Measurements from ENCODE around the gene KLHL36. TPM values are rescaled to one million over a fixed set of nuclear protein-coding genes. Genes with fewer than 3 reads are reported as not detected.

Gene KLHL36
- total and polyA plus RNA-seq, 9 of the 15 experiments (the other 6 are each of a cell fraction or from before 2014, with no cell fraction given) = 2.1 to 51.2 (median 18.5) TPM

- H3K36me3 ChIP-seq (ENCODE audit: control insufficient read depth, insufficient read depth, low read length) = peaks cover 30% of the 10 kb centered on the region; the same call in 2 of the 3 replicates
- peak overlapping the region; percentile 81 for H2AFZ ChIP-seq (ENCODE audit: low read depth, low read length)
- no TSS peak for BruUV-seq (replicated peaks)
- H3K9me3 ChIP-seq (replicated peaks; ENCODE audit: control insufficient read depth, insufficient read depth, low read depth, low read length) = no peaks in the 10 kb centered on the region
- H3K4me2 ChIP-seq (ENCODE audit: insufficient read depth, low read length) = peak overlapping the region; percentile 82
- ATAC-seq (peak; percentile 89), FAIRE-seq (no peak), DNase-seq (ENCODE audit: extremely low read depth in 1 of 4, low spot score in 3 of 4) (peak; percentile 66 to 95 (median 90))
- peak overlapping the region; percentile 68 for H3K4me3 ChIP-seq
- CTCF ChIA-PET (ENCODE audit: low intra/inter-chr PET ratio) = no interaction called here
- no peaks in the 10 kb centered on the region for H3K9me1 ChIP-seq (ENCODE audit: control insufficient read depth, insufficient read depth, low read length)
- H3K9ac ChIP-seq (ENCODE audit: insufficient read depth in 1 of 2, low read depth in 2 of 2, low read length in 2 of 2) = peak overlapping the region; percentile 77 to 93
- POLR2A ChIA-PET = interaction anchor here (1.0 to 1.5 kb wide), 6 partner anchors 10 to 81 kb away, joined by 3 to 4 read pairs (median 3); no protein-coding TSS in a partner anchor
- intact Hi-C loops (cut with micrococcal nuclease) (no loop called here), in situ Hi-C loops (cut with MboI) (no loop called here)
- H3K27me3 ChIP-seq (ENCODE audit: control insufficient read depth in 2 of 2, insufficient read depth in 2 of 2, low read length in 2 of 2) = peaks cover 0 to 3% of the 10 kb centered on the region in 2 experiments; a peak in 2 of 5 replicates
- peaks cover 14% of the 10 kb centered on the region for H3K79me2 ChIP-seq (ENCODE audit: control insufficient read depth, insufficient read depth, low read length)
- H4K20me1 ChIP-seq (replicated peaks; ENCODE audit: control insufficient read depth, insufficient read depth, low read length) = 0 out of 2 replicates have a peak, but pooled peaks cover 7% of the 10 kb centered on the region
- 8% methylated on average over 57 of the region's 96 CpGs for WGBS (ENCODE audit: insufficient coverage, low coverage, missing lambda C conversion rate)
- peak overlapping the region; percentile 73 for H3K27ac ChIP-seq (ENCODE audit: extremely low read depth, low read depth, low read length)
- peaks cover 12 to 14% of the 10 kb centered on the region in 2 experiments; a peak in 4 of 5 replicates for H3K4me1 ChIP-seq (replicated peaks in 1 of 2; ENCODE audit: control insufficient read depth in 2 of 2, insufficient read depth in 2 of 2, low read length in 2 of 2)
- TF ChIP-seq HMG20A (CRISPR knock-in tag; conservative IDR thresholded peaks at IDR 0.05) (no peak), TCF15 (CRISPR knock-in tag; IDR thresholded peaks at IDR 0.05) (no peak), NR1H2 (CRISPR knock-in tag; IDR thresholded peaks at IDR 0.05) (0 out of 2 replicates have a peak, but pooled peaks have one; percentile 1), KDM5B (IDR thresholded peaks at IDR 0.05; ENCODE audit: insufficient replicate concordance, low read depth, low read length) (peak; percentile 58), NR2C2 (CRISPR knock-in tag; IDR thresholded peaks at IDR 0.05) (no peak), NR2C2 (tag; IDR thresholded peaks at IDR 0.05) (peak; percentile 80), MAZ (CRISPR knock-in tag; conservative IDR thresholded peaks at IDR 0.05 in 1 of 2, IDR thresholded peaks at IDR 0.05 in 1 of 2) (peak; percentile 66 to 71; a peak in 3 of 4 replicates), ZNF655 (CRISPR knock-in tag; IDR thresholded peaks at IDR 0.05) (no peak), RB1 (IDR thresholded peaks at IDR 0.05; ENCODE audit: low read depth) (peak; percentile 43; the same call in 1 of the 2 replicates), ELF4 (CRISPR knock-in tag; IDR thresholded peaks at IDR 0.05) (no peak), KLF6 (CRISPR knock-in tag; IDR thresholded peaks at IDR 0.05; ENCODE audit: borderline replicate concordance) (no peak), FUS (optimal IDR thresholded peaks at IDR 0.05; ENCODE audit: low read depth, low read length) (peak; percentile 38), ZNF740 (CRISPR knock-in tag; IDR thresholded peaks at IDR 0.05) (peak; percentile 44; the same call in 1 of the 2 replicates), ZNF740 (tag; IDR thresholded peaks at IDR 0.05) (no peak), ZNF324 (CRISPR knock-in tag; IDR thresholded peaks at IDR 0.05) (no peak), EZH2 (IDR thresholded peaks at IDR 0.05; ENCODE audit: borderline replicate concordance, low read depth, low read length) (no peak), HNRNPH1 (optimal IDR thresholded peaks at IDR 0.05; ENCODE audit: low read depth, low read length) (no peak)
These were observed 542 bp downstream of the KLHL36 start for GRCh38 chr16:84648595-84649510.
